Pancreas (tissue), 10 donors: ENCODE results near the gene CCDC54. TPM values are rescaled to one million over a fixed set of nuclear protein-coding genes. Genes with fewer than 3 reads are reported as not detected.

Experiments
- ATAC-seq, 4 donors: fragments of 200-7000 bp; cut with Tn5 transposase; one replicate each; pipeline versions ENCODE4 v1.8.0 to v1.9.1; 2020; ENCODE audit warnings: mild to moderate bottlenecking in 4 of 4, moderate library complexity in 4 of 4
- DNase-seq, 6 donors: peaks; one replicate each; pipeline ENCODE4 v3.0.0-alpha.2; 2020
- FAIRE-seq: peaks from 2 replicates; lab custom pipeline; 2012; peaks lifted over from hg19 to GRCh38; lab: Jason Lieb, UNC
- H3K27ac ChIP-seq, 4 donors: fragments of 200-600 bp; sonication (generic); 1 replicate in 3 of 4; 2 replicates in 1 of 4; pipeline versions ENCODE4 v1.5.0 to v1.8.0; 2020
- H3K27me3 ChIP-seq, 4 donors: fragments of 200-600 bp; one replicate each; pipeline ENCODE4 v1.8.0; 2021
- H3K36me3 ChIP-seq, 3 donors: fragments of 200-600 bp; sonication (generic) in 1 of 3; one replicate each; pipeline versions ENCODE4 v1.5.0 to v1.8.0; 2020 to 2021
- H3K4me1 ChIP-seq, 3 donors: fragments of 200-600 bp; one replicate each; pipeline ENCODE4 v1.8.0; 2021
- H3K4me3 ChIP-seq, 4 donors: fragments of 200-600 bp; sonication (generic) in 2 of 4; one replicate each; pipeline versions ENCODE4 v1.5.0 to v1.8.0; 2020 to 2021
- H3K9me3 ChIP-seq, 4 donors: fragments of 200-600 bp; one replicate each; pipeline ENCODE4 v1.8.0; 2021
- WGBS, 2 donors: extraction: QIAGEN DNeasy Blood & Tissue Kit; methylation state at CpG; one replicate each; pipeline ENCODE4 v1.1.7; 2013; 5-methylcytosine and 5-hydroxymethylcytosine counted together
- intact Hi-C, 3 donors: fragments of 100-400 bp; cut with DNase I; formaldehyde crosslinking; loops; one replicate each; pipeline versions ENCODE4 v1.11.1 to v1.14.2; 2022
- polyA plus RNA-seq, 2 donors: library from polyadenylated mRNA; stranded (reverse); fragments of 200-250 nt; gene quantifications; one replicate each; pipeline ENCODE4 v1.2.3, GENCODE V29; 2013
- total RNA-seq, 6 donors: library from RNA; stranded (reverse); fragmentation: NEBNext Ultra II Directional in 4 of 6; extraction: Animal tissue kit (Norgen Biotek cat#: 25700) in 4 of 6; gene quantifications; one replicate each; pipeline versions ENCODE4 v1.2.1 to v1.2.4, GENCODE V29; 2021 to 2023
- TF ChIP-seq, protein P1 (sequence below), 4 donors: fragments of 200-600 bp; sonication (generic) in 3 of 4; IDR thresholded peaks; one replicate each; pipeline versions ENCODE4 v1.5.0 to v1.8.0; 2021; ENCODE audit warnings: antibody characterized with exemption in 4 of 4
- donor health status: healthy with polysubstance abuse.
- donor health status: DM: no; HTN: no; CAD: no; lungs with moderate emphysema.
- donor health status: DM: no; HTN: no; CAD: no.
- donor health status: control.
- donor health status: control.
- donor health status: Bipolar disorder and iron deficiency.
- donor health status: DM: yes; HTN: yes; CAD: no.
- donor health status: DM: no; HTN: no; CAD: no.
- donor health status: DM: no; HTN: no; CAD: no.
- donor health status: DM: yes; HTN: yes; CAD: no.

Gene CCDC54
- total and polyA plus RNA-seq, 8 donors = not detected

DNA sequence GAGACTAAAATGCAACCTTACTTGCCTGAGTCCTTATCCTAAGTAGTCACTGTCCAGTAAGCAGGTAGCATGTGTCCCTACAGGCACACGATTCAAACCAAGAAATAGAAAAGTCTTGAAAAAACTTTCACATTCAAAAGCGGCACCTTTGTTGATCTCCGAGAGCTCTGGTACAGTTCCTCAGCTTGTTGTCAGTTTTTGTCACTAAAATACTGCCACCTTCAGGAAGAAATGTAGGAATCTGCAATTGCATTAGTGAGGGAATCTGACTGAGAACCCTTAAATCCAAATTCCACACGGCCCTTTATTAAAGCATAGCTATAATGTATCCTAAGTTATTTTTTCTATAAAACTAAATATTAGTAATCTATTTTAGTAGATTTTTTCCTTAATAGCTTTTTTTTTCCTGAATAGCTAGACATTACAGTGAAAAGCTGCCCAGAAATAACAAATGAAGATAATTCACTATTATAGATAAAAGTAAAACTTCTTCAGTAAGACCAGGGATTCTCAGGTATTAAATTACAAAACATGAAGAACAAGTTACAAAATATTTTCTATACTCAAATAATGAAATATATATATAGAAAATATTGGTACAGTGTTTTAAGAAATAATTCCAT lies 44.0 kb downstream of the CCDC54 start:
- H3K4me1 ChIP-seq = no peaks in the 10 kb centered on the region
- ATAC-seq (peak; percentile 68 to 91 (median 86)), DNase-seq (no peak), FAIRE-seq (peak; percentile 94)
- intact Hi-C loops = no loop called here
- H3K36me3 ChIP-seq = no peaks in the 10 kb centered on the region
- no peaks in the 10 kb centered on the region for H3K9me3 ChIP-seq
- no peak overlapping the region for H3K4me3 ChIP-seq
- H3K27ac ChIP-seq = no peak overlapping the region
- TF ChIP-seq, protein P1, sequence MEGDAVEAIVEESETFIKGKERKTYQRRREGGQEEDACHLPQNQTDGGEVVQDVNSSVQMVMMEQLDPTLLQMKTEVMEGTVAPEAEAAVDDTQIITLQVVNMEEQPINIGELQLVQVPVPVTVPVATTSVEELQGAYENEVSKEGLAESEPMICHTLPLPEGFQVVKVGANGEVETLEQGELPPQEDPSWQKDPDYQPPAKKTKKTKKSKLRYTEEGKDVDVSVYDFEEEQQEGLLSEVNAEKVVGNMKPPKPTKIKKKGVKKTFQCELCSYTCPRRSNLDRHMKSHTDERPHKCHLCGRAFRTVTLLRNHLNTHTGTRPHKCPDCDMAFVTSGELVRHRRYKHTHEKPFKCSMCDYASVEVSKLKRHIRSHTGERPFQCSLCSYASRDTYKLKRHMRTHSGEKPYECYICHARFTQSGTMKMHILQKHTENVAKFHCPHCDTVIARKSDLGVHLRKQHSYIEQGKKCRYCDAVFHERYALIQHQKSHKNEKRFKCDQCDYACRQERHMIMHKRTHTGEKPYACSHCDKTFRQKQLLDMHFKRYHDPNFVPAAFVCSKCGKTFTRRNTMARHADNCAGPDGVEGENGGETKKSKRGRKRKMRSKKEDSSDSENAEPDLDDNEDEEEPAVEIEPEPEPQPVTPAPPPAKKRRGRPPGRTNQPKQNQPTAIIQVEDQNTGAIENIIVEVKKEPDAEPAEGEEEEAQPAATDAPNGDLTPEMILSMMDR (IDR thresholded peaks at IDR 0.05) = peak; percentile 38 to 59 (median 54)
- no peaks in the 10 kb centered on the region for H3K27me3 ChIP-seq
- 0 to 1% methylated on average over 4 of the region's 4 CpGs for WGBS, 2 donors

DNA sequence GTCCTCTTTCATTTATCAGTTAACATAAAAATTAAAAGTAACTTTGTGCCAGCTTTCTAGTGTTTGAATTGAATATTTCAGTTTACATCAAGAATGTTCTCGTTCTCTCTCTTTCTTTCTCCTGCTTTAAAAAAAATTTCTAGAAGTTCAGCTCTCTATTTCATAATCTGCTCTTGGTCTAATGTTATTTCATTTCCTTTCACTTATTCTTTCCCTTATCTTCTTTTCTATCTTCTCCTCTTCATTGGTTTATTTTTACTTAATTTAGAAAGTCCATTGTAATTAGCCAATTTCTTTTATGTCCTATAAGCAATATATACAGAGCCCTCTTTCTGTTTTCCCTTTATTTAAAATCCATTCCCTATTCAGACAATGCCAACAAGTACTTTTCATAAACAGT lies 44.6 kb downstream of the CCDC54 start:
- Histone ChIP-seq H3K27me3 (no peaks in the 10 kb centered on the region), H3K9me3 (no peaks in the 10 kb centered on the region), H3K27ac (no peak overlapping the region), H3K36me3 (no peaks in the 10 kb centered on the region), H3K4me3 (no peak overlapping the region), H3K4me1 (no peaks in the 10 kb centered on the region)
- WGBS, 2 donors = 90 to 95% methylated on average over 1 of the region's 1 CpG
- no peak for ATAC-seq
- DNase-seq = no peak
- FAIRE-seq = peak; percentile 61
- intact Hi-C loops = no loop called here
- TF ChIP-seq, protein P1 (IDR thresholded peaks at IDR 0.05) = no peak

DNA sequence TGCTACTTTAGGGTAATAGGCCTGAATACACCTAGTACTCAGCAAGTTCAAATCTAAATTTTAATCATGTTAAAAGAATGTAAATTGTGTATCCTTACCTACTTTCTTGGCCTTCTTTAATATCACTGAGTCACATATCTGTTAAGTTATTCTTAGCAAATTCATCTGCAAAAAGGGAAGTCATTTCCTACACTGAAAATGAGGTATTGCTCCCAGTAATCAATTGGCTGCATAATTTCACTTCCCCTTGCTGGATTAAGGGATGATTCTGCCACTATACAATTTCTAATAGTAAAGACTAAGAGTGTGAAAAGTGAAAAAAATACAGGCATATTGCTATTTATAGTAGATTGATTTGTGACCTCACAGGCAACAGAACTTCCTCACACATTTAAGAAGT lies 47.8 kb downstream of the CCDC54 start:
- no peaks in the 10 kb centered on the region for H3K4me1 ChIP-seq
- TF ChIP-seq, protein P1 (IDR thresholded peaks at IDR 0.05) = no peak
- no peak overlapping the region for H3K27ac ChIP-seq
- intact Hi-C loops = no loop called here
- ATAC-seq (no peak), DNase-seq (no peak), FAIRE-seq (no peak)
- H3K36me3 ChIP-seq = no peaks in the 10 kb centered on the region
- H3K4me3 ChIP-seq = no peak overlapping the region
- no peaks in the 10 kb centered on the region for H3K27me3 ChIP-seq
- no peaks in the 10 kb centered on the region for H3K9me3 ChIP-seq

DNA sequence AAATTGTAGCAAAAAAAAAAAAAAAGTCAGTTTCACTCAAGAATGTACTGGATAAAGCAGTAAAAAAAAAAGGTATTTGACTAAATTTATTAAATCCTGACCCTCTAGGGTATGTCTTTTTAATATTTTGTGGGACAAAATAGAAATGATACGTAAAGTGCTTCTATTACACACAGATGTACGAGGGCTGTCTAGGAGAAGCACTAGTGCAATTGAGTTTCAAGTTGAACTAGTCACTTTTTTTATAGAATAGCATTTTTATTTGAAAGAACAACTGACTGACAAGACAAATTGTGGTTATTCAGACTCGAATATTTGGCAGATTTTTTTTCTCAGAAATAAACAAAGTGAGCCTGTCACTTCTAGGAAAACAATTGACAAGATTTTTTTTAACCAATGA lies 49.0 kb downstream of the CCDC54 start:
- DNase-seq (no peak), ATAC-seq (no peak), FAIRE-seq (no peak)
- TF ChIP-seq, protein P1 (IDR thresholded peaks at IDR 0.05) = no peak
- H3K36me3 ChIP-seq = no peaks in the 10 kb centered on the region
- H3K9me3 ChIP-seq = no peaks in the 10 kb centered on the region
- 59 to 66% methylated on average over 3 of the region's 3 CpGs for WGBS, 2 donors
- H3K4me1 ChIP-seq = peaks cover 0 to 7% (median 5%) of the 10 kb centered on the region in 3 donors
- intact Hi-C loops = no loop called here
- no peaks in the 10 kb centered on the region for H3K27me3 ChIP-seq
- no peak overlapping the region for H3K4me3 ChIP-seq
- H3K27ac ChIP-seq = no peak overlapping the region

Other genes starting within 250 kb of the CCDC54 start
- gene BBX, start 145.5 kb downstream of the CCDC54 start, total RNA-seq = 10 to 100 TPM; 17.7 to 43.8 (median 22.1) TPM
- 1 to 10 TPM; 3.9 to 6.8 TPM for gene BBX, start 145.5 kb downstream of the CCDC54 start, polyA plus RNA-seq